GM12878 (cell line): ENCODE measurements around the gene ALB.

Experiments used
- CREB1 ChIP-seq: IDR thresholded peaks from 2 replicates; pipeline ENCODE4 v1.6.1; 2012; ENCODE audit warnings: low read depth, mild to moderate bottlenecking, inconsistent platforms
- NBN ChIP-seq: fragments of 450-650 bp; IDR thresholded peaks from 2 replicates; pipeline ENCODE4 v1.6.1; 2016
- POLR2AphosphoS5 ChIP-seq: IDR thresholded peaks from 2 replicates; pipeline ENCODE4 v1.6.1; 2011; ENCODE audit warnings: mild to moderate bottlenecking, low read length, inconsistent platforms
- TF ChIP-seq, protein P1 (sequence below), 3 experiments: IDR thresholded peaks in 2 of 3; conservative IDR thresholded peaks in 1 of 3; 2 replicates each; pipeline ENCODE4 v1.5.1; 2011; ENCODE audit warnings: low read depth in 3 of 3, low read length in 3 of 3, mild to moderate bottlenecking in 3 of 3, control low read depth in 2 of 3, moderate library complexity in 2 of 3, inconsistent platforms in 1 of 3, mixed read lengths in 1 of 3; ENCODE audit not compliant: control insufficient read depth in 2 of 3, insufficient read depth in 1 of 3; ENCODE audit errors: extremely low read depth in 1 of 3
- TF ChIP-seq, protein P2 (sequence below): fragments of 450-650 bp; IDR thresholded peaks from 2 replicates; pipeline ENCODE4 v1.6.1; 2016; ENCODE audit warnings: mild to moderate bottlenecking, moderate library complexity, borderline replicate concordance

DNA sequence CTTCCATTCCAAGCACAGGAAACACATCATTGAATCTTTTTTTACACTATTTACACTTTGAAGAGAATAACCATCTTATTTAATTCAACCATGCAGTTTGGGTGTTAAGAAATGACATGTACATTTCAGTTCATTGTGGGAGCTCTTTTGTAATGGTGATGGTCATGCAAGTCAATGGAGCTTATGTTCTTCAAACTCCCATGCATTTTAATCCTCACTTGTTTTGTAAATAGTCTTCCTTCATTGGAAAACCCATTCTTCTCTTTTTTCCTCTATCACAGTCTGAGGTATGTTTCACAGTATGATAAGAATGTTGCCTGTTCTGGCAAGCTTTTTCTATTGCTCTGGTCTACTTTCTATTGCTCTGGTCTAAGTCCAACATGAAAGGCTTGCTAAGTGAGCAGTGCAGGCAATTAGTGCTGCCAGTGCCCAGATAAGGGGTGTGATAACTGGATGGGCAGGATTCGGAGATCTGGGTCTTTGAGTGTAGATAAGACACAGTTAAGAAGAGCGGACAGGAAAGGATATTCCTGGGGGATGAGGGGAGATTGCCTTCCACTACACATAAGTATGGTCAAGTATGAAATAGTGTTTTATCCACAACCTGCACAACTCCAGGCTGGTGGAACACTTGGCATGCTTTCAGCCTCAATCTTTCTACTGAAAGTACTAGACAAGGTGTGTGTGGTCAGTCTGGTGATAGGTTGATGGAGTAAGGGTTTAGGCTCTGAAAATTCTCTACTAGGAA, 49.0 kb downstream of the ALB start:
- no peak for TF ChIP-seq CREB1
- TF ChIP-seq NBN: no peak
- TF ChIP-seq, protein P1, sequence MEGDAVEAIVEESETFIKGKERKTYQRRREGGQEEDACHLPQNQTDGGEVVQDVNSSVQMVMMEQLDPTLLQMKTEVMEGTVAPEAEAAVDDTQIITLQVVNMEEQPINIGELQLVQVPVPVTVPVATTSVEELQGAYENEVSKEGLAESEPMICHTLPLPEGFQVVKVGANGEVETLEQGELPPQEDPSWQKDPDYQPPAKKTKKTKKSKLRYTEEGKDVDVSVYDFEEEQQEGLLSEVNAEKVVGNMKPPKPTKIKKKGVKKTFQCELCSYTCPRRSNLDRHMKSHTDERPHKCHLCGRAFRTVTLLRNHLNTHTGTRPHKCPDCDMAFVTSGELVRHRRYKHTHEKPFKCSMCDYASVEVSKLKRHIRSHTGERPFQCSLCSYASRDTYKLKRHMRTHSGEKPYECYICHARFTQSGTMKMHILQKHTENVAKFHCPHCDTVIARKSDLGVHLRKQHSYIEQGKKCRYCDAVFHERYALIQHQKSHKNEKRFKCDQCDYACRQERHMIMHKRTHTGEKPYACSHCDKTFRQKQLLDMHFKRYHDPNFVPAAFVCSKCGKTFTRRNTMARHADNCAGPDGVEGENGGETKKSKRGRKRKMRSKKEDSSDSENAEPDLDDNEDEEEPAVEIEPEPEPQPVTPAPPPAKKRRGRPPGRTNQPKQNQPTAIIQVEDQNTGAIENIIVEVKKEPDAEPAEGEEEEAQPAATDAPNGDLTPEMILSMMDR (IDR thresholded peaks at IDR 0.05 in 2 of 3, conservative IDR thresholded peaks at IDR 0.05 in 1 of 3; ENCODE audit: control insufficient read depth in 2 of 3, extremely low read depth in 1 of 3, insufficient read depth in 1 of 3, low read depth in 3 of 3, low read length in 3 of 3): no peak
- TF ChIP-seq, protein P2, sequence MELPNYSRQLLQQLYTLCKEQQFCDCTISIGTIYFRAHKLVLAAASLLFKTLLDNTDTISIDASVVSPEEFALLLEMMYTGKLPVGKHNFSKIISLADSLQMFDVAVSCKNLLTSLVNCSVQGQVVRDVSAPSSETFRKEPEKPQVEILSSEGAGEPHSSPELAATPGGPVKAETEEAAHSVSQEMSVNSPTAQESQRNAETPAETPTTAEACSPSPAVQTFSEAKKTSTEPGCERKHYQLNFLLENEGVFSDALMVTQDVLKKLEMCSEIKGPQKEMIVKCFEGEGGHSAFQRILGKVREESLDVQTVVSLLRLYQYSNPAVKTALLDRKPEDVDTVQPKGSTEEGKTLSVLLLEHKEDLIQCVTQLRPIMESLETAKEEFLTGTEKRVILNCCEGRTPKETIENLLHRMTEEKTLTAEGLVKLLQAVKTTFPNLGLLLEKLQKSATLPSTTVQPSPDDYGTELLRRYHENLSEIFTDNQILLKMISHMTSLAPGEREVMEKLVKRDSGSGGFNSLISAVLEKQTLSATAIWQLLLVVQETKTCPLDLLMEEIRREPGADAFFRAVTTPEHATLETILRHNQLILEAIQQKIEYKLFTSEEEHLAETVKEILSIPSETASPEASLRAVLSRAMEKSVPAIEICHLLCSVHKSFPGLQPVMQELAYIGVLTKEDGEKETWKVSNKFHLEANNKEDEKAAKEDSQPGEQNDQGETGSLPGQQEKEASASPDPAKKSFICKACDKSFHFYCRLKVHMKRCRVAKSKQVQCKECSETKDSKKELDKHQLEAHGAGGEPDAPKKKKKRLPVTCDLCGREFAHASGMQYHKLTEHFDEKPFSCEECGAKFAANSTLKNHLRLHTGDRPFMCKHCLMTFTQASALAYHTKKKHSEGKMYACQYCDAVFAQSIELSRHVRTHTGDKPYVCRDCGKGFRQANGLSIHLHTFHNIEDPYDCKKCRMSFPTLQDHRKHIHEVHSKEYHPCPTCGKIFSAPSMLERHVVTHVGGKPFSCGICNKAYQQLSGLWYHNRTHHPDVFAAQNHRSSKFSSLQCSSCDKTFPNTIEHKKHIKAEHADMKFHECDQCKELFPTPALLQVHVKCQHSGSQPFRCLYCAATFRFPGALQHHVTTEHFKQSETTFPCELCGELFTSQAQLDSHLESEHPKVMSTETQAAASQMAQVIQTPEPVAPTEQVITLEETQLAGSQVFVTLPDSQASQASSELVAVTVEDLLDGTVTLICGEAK: no peak
- no peak for TF ChIP-seq POLR2AphosphoS5
